ENCODE measurements around the gene HDAC6. TPM values are rescaled to one million over a fixed set of nuclear protein-coding genes. Genes with fewer than 3 reads are reported as not detected.

Gene HDAC6
- total RNA-seq, 2 experiments from 2014 or later, result 62.0 to 108 TPM

DNA sequence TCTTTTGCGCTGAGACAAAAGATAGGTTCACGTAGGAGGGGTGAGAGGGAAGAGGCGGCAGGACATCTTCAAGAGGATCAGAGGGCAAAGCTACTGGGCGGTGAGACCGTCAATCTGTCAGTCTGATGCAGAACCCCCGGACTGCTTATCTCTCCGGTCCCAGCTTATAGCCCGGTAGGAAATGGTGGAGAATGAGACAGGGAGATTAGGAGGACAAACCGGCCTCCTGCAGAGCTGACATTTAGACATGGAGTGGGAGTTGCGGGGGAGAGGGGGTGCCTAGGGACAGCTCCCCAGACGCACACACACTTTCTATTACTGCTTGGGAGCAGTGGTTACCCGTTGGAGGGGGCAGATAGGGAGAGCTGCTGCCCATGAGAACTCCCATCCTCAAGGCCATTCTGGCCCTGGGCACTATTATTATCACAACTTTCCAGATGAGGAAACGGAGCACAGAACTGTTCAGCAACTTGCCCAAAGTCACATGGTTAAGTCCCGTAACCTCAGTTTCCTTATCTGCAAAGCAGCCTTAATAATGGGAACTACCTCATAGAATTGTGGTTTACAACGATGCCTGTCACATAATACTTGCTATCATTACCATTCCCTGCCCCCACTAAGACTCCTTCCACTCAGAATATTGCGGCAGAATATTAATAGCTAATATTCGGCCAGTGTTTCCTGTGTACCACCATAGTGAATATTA is 1.1 kb upstream of the HDAC6 start:
- no peaks in the 10 kb centered on the region for H4K20me1 ChIP-seq (ENCODE audit: insufficient read depth, low read length)
- TF ChIP-seq CTCF (conservative IDR thresholded peaks at IDR 0.05; ENCODE audit: low read length) (no peak), EZH2phosphoT487 (IDR thresholded peaks at IDR 0.05; ENCODE audit: borderline replicate concordance, low read depth, low read length) (no peak)
- no peaks in the 10 kb centered on the region for H3K9me2 ChIP-seq (ENCODE audit: insufficient read depth, low read length)
- H3K36me3 ChIP-seq (ENCODE audit: insufficient read depth, low read length), result peaks cover 14% of the 10 kb centered on the region
- no peaks in the 10 kb centered on the region for H3K9me3 ChIP-seq (ENCODE audit: low read length)
- BruUV-seq (replicated peaks), result TSS peak; percentile 97
- peaks cover 8% of the 10 kb centered on the region; the same call in 1 of the 2 replicates for H3K79me2 ChIP-seq (ENCODE audit: insufficient read depth, low read depth, low read length)
- intact Hi-C loops (cut with micrococcal nuclease; ENCODE audit: unreplicated experiment), result loop anchor here (2.0 to 10.0 kb wide), 3 partner anchors 63 to 124 kb away; partner anchors contain the start of genes PQBP1 and TIMM17B
- peaks cover 18% of the 10 kb centered on the region for H3K4me1 ChIP-seq (ENCODE audit: insufficient read depth, low read length, poor library complexity, severe bottlenecking)
- peak overlapping the region; percentile 71 for H3K27ac ChIP-seq (ENCODE audit: low read depth, low read length, poor library complexity, severe bottlenecking)
- DNase-seq (ENCODE audit: low spot score), result peak; percentile 2
- peak overlapping the region; percentile 69; the same call in 1 of the 2 replicates for H2AFZ ChIP-seq (ENCODE audit: low read length)
- H3K4me2 ChIP-seq (ENCODE audit: low read length), result peak overlapping the region; percentile 75
- ChIA-PET CTCF (ENCODE audit: unreplicated experiment) (interaction anchor here (1.0 kb wide), 1 partner anchor 152 kb away, joined by 3 read pairs; no protein-coding TSS in a partner anchor), POLR2A (interaction anchor here (1.4 to 1.5 kb wide), 2 partner anchors 24 to 148 kb away, joined by 3 to 4 read pairs; no protein-coding TSS in a partner anchor)
- peak overlapping the region; percentile 77 for H3K4me3 ChIP-seq (ENCODE audit: low read depth, low read length, poor library complexity, severe bottlenecking)

DNA sequence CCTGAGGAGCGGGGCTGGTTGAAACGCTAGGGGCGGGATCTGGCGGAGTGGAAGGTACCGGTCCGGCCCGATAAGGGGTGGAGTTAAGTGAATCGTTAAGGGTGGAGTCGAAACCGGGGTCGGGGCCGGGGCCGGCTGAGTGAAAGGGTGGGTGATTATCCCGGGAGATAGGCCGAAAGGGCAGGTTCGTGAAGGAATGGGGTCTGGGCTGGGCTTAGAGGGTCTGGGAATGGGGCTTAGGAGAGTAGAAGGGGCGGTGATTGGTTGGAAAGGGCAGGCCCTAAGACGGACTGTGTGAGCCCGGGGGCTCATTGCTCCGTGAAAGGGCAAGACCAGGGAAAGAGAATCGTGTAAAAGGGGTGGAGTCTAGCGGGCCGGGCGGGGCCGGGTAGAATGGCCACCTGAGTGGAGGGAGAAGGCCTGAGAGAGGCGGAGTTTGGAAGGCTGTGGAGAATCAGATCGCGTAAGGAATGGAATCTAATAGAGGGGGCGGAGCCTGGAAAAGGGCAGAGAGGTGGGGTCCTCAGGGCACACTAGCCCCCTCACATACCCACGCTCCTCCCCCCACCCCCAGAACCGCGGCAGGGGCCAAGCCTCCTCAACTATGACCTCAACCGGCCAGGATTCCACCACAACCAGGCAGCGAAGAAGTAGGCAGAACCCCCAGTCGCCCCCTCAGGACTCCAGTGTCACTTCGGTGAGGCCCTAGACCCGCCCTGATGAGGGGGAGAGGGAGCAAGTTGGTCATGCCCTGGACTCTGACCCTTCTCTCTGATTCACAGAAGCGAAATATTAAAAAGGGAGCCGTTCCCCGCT is 430 bp downstream of the HDAC6 start:
- intact Hi-C loops (cut with micrococcal nuclease; ENCODE audit: unreplicated experiment), result loop anchor here (5.0 to 10.0 kb wide), 2 partner anchors 65 to 93 kb away; partner anchors contain the start of genes PQBP1 and TIMM17B
- Histone ChIP-seq H4K20me1 (ENCODE audit: insufficient read depth, low read length) (no peaks in the 10 kb centered on the region), H3K4me3 (ENCODE audit: low read depth, low read length, poor library complexity, severe bottlenecking) (peak overlapping the region; percentile 77), H2AFZ (ENCODE audit: low read length) (peak overlapping the region; percentile 64; the same call in 1 of the 2 replicates), H3K9me3 (ENCODE audit: low read length) (no peaks in the 10 kb centered on the region), H3K79me2 (ENCODE audit: insufficient read depth, low read depth, low read length) (peaks cover 8% of the 10 kb centered on the region; the same call in 1 of the 2 replicates), H3K27ac (ENCODE audit: low read depth, low read length, poor library complexity, severe bottlenecking) (peak overlapping the region; percentile 86), H3K9me2 (ENCODE audit: insufficient read depth, low read length) (no peaks in the 10 kb centered on the region), H3K4me1 (ENCODE audit: insufficient read depth, low read length, poor library complexity, severe bottlenecking) (peaks cover 18% of the 10 kb centered on the region), H3K4me2 (ENCODE audit: low read length) (peak overlapping the region; percentile 97), H3K36me3 (ENCODE audit: insufficient read depth, low read length) (peaks cover 14% of the 10 kb centered on the region)
- peak; percentile 80 for DNase-seq (ENCODE audit: low spot score)
- TF ChIP-seq EZH2phosphoT487 (IDR thresholded peaks at IDR 0.05; ENCODE audit: borderline replicate concordance, low read depth, low read length) (no peak), CTCF (conservative IDR thresholded peaks at IDR 0.05; ENCODE audit: low read length) (no peak)
- ChIA-PET CTCF (ENCODE audit: unreplicated experiment) (interaction anchor here (0.5 to 1.0 kb wide), 3 partner anchors 10 to 241 kb away, joined by 3 read pairs; partner anchors contain the start of gene TFE3), POLR2A (interaction anchor here (0.7 to 1.5 kb wide), 3 partner anchors 26 to 154 kb away, joined by 3 to 4 read pairs (median 3); no protein-coding TSS in a partner anchor)
- no TSS peak for BruUV-seq (replicated peaks)

All from OCI-LY7 (cell line).